Ovary (tissue), 9 donors: ENCODE results near the gene WFIKKN1. TPM values are rescaled to one million over a fixed set of nuclear protein-coding genes. Genes with fewer than 3 reads are reported as not detected.
A peak's percentile ranks its signal among the peaks of the same experiment; 100 is the strongest.

ENCODE experiments used
- DNase-seq, 5 donors: peaks; one replicate each; pipeline ENCODE4 v3.0.0-alpha.2; 2019 to 2020
- H3K27ac ChIP-seq, 2 donors: fragments of 200-600 bp; one replicate each; pipeline versions ENCODE4 v1.5.1 to v1.8.0; 2019 to 2022
- H3K27me3 ChIP-seq: fragments of 200-600 bp; one replicate; pipeline ENCODE4 v1.8.0; 2022
- H3K36me3 ChIP-seq: fragments of 200-600 bp; sonication (generic); one replicate; pipeline ENCODE4 v1.5.1; 2019
- H3K4me1 ChIP-seq: one replicate; pipeline ENCODE4 v1.8.1; 2013; ENCODE audit warnings: mild to moderate bottlenecking, moderate library complexity; ENCODE audit not compliant: insufficient read depth
- H3K4me3 ChIP-seq: fragments of 200-600 bp; sonication (generic); one replicate; pipeline ENCODE4 v1.5.1; 2017
- H3K9me3 ChIP-seq, 2 donors: fragments of 200-600 bp in 1 of 2; sonication (generic) in 1 of 2; one replicate each; pipeline versions ENCODE4 v1.5.1 to v1.8.1; 2013 to 2019; ENCODE audit warnings: mild to moderate bottlenecking in 1 of 2, moderate library complexity in 1 of 2
- EP300 ChIP-seq: sonication (generic); formaldehyde crosslinking; IDR thresholded peaks from one replicate; pipeline ENCODE4 v1.6.1; 2017; ENCODE audit warnings: antibody characterized with exemption
- POLR2A ChIP-seq: fragments of 450-650 bp; IDR thresholded peaks from one replicate; pipeline ENCODE4 v1.6.1; 2017; ENCODE audit warnings: antibody characterized with exemption, mild to moderate bottlenecking, moderate library complexity
- WGBS, 3 donors: extraction: QIAGEN DNeasy Blood & Tissue Kit in 1 of 3; methylation state at CpG; one replicate each; pipeline versions ENCODE4 v1.1.5 to v1.1.7; 2013 to 2017; 5-methylcytosine and 5-hydroxymethylcytosine counted together
- intact Hi-C, 4 donors: fragments of 100-400 bp; cut with DNase I; formaldehyde crosslinking; loops; one replicate each; pipeline versions ENCODE4 v1.11.0 to v1.15.1; 2022 to 2023
- polyA plus RNA-seq, 2 donors: library from polyadenylated mRNA; stranded (reverse); fragments of 200-250 nt in 1 of 2; fragments of 350-450 nt in 1 of 2; fragmentation: Illumina TruSeq in 1 of 2; extraction: RNeasy Lipid Tissue Mini Kit (QIAGEN cat#74804) in 1 of 2; gene quantifications; one replicate each; pipeline ENCODE4 v1.2.3, GENCODE V29; 2013 to 2014
- total RNA-seq, 7 donors: library from RNA; depleted of rRNA in 2 of 7; stranded (reverse); fragments of >200 nt in 2 of 7; fragmentation: NEBNext Ultra II Directional in 3 of 7; extraction: Animal tissue kit (Norgen Biotek cat#: 25700) in 3 of 7; gene quantifications; one replicate each; pipeline versions ENCODE4 v1.1.0 to v1.2.4, GENCODE V29; 2016 to 2023
- TF ChIP-seq, protein P1 (sequence below), 3 donors: fragments of 450-650 bp in 2 of 3; fragments of 200-600 bp in 1 of 3; IDR thresholded peaks; one replicate each; pipeline versions ENCODE4 v1.5.1 to v1.8.0; 2016 to 2022; ENCODE audit warnings: antibody characterized with exemption in 3 of 3, mild to moderate bottlenecking in 1 of 3
- donor health status: DM: no; HTN: no; CAD: no; lungs with moderate emphysema.
- donor health status: DM: no; HTN: no; CAD: no.
- donor health status: Bipolar disorder and iron deficiency.
- donor health status: DM: yes; HTN: yes; CAD: no.
- donor health status: DM: no; HTN: no; CAD: no.
- donor health status: DM: yes; HTN: yes; CAD: no.

Gene WFIKKN1
- total and polyA plus RNA-seq, 9 donors: 0.10 to 2.6 (median 1.1) TPM

DNA sequence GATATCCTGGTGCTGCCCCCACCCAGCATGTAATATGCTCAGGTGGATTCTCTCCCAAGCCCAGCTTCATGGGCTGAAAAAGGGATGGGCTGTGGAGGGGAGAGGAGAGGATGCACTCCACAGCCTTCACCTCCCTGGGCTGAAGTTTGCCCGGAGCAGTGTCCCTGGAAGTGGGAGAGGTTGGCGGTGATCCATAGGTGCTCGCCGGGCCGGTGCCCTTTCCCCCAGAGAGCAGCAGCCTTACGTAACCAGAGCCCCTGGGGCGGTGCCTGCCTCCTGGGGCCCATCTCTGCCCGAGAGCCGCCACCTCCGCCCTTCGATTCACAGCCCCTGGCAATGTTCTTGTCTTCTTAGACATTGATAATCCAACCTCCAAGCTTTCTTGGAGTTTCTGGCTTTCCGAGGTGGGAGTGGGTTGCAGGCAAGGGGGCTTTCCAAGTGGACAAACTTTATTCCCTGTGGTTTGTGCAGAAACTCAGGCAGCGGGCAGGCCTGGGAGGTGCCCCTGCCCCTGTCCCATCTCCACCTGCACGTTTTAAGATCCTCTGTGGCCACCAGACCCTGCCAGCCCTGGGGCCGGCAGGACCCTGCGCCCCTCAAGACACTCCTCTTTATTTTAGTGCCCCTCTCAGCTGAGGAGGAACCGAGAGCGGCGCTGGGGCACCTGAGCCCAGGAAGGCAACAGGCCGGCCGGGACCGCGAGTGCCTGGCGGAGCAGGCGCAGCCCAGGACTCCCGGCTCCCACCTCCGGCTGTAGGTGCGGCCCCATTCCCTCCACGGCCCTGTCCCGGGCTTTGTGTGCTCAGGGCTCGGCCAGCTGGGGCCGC lies 15.3 kb downstream of the WFIKKN1 start:
- Histone ChIP-seq H3K36me3 (no peaks in the 10 kb centered on the region), H3K9me3 (no peaks in the 10 kb centered on the region), H3K4me3 (no peak overlapping the region), H3K27ac (peak overlapping the region in 1 of 2 donors; percentile 48), H3K4me1 (peaks cover 22% of the 10 kb centered on the region), H3K27me3 (no peaks in the 10 kb centered on the region)
- DNase-seq: peak in 1 of 5 donors; percentile 73
- TF ChIP-seq EP300 (no peak), POLR2A (no peak)
- TF ChIP-seq, protein P1, sequence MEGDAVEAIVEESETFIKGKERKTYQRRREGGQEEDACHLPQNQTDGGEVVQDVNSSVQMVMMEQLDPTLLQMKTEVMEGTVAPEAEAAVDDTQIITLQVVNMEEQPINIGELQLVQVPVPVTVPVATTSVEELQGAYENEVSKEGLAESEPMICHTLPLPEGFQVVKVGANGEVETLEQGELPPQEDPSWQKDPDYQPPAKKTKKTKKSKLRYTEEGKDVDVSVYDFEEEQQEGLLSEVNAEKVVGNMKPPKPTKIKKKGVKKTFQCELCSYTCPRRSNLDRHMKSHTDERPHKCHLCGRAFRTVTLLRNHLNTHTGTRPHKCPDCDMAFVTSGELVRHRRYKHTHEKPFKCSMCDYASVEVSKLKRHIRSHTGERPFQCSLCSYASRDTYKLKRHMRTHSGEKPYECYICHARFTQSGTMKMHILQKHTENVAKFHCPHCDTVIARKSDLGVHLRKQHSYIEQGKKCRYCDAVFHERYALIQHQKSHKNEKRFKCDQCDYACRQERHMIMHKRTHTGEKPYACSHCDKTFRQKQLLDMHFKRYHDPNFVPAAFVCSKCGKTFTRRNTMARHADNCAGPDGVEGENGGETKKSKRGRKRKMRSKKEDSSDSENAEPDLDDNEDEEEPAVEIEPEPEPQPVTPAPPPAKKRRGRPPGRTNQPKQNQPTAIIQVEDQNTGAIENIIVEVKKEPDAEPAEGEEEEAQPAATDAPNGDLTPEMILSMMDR (IDR thresholded peaks at IDR 0.05): no peak
- intact Hi-C loops: no loop called here
- WGBS, 3 donors: 61 to 67% (median 67%) methylated on average over 29 to 32 of the region's 32 CpGs

DNA sequence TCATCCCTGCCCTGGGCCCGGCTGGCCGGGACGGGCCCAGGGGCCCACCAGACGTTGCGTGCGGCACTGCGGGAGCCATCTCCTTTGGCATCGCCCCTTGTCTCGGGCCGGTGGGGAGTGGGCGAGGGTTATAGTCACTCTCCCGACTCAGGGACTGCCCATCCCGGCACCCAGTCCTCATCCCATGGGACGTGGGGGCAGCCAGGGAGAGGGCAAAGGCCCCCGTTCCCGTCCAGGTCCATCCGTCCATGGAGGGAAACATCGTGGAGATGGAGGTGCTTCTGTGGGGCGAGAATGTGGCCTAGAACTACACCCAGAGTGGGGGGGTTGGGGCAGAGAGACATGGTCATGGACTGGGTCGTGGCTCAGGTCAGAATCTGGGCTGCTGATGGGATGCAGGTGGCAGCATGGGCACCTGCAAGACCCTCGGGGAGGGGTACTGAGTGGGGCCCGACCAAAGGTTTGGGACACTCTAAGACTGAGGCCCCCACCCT lies 15.9 kb downstream of the WFIKKN1 start:
- intact Hi-C loops: no loop called here
- H3K27ac ChIP-seq: peak overlapping the region in 1 of 2 donors; percentile 48

GRCh38 chr16:647173-647902 lies 16.6 kb downstream of the WFIKKN1 start:
- no peaks in the 10 kb centered on the region for H3K9me3 ChIP-seq
- TF ChIP-seq, protein P1 (IDR thresholded peaks at IDR 0.05): no peak
- TF ChIP-seq EP300 (no peak), POLR2A (no peak)
- no peaks in the 10 kb centered on the region for H3K27me3 ChIP-seq
- H3K36me3 ChIP-seq: no peaks in the 10 kb centered on the region
- intact Hi-C loops: no loop called here
- H3K4me1 ChIP-seq: peaks cover 22% of the 10 kb centered on the region
- no peak overlapping the region for H3K27ac ChIP-seq
- 74 to 86% (median 77%) methylated on average over 24 to 25 of the region's 25 CpGs for WGBS, 3 donors
- H3K4me3 ChIP-seq: no peak overlapping the region
- DNase-seq: no peak

More for the DNA sequence above, 15.9 kb downstream of the WFIKKN1 start:
- no peak for DNase-seq
- Histone ChIP-seq H3K27me3 (no peaks in the 10 kb centered on the region), H3K36me3 (no peaks in the 10 kb centered on the region), H3K4me1 (peaks cover 22% of the 10 kb centered on the region), H3K4me3 (no peak overlapping the region), H3K9me3 (no peaks in the 10 kb centered on the region)
- TF ChIP-seq, protein P1 (IDR thresholded peaks at IDR 0.05): no peak
- TF ChIP-seq POLR2A: no peak
- TF ChIP-seq EP300: no peak
- 66 to 76% (median 75%) methylated on average over 20 to 22 of the region's 22 CpGs for WGBS, 3 donors

GRCh38 chr16:648071-648780 lies 17.4 kb downstream of the WFIKKN1 start:
- Histone ChIP-seq H3K4me1 (peaks cover 15% of the 10 kb centered on the region), H3K36me3 (no peaks in the 10 kb centered on the region), H3K27me3 (no peaks in the 10 kb centered on the region), H3K9me3 (no peaks in the 10 kb centered on the region), H3K4me3 (peak overlapping the region; percentile 71), H3K27ac (peak overlapping the region in 1 of 2 donors; percentile 93)
- intact Hi-C loops: no loop called here
- DNase-seq: no peak
- 37 to 44% (median 38%) methylated on average over 23 to 24 of the region's 24 CpGs for WGBS, 3 donors
- no peak for TF ChIP-seq EP300
- TF ChIP-seq POLR2A: no peak
- TF ChIP-seq, protein P1 (IDR thresholded peaks at IDR 0.05): no peak
